Stomach (tissue), 9 donors: ENCODE data around the gene CTH. TPM values are rescaled to one million over a fixed set of nuclear protein-coding genes. Genes with fewer than 3 reads are reported as not detected.
A peak's percentile ranks its signal among the peaks of the same experiment; 100 is the strongest.

ENCODE experiments used
- DNase-seq, 2 donors: peaks; one replicate each; pipeline versions ENCODE4 v3.0.0 to v3.0.0-alpha.2; 2013 to 2019
- H3K27ac ChIP-seq, 5 donors: fragments of 200-600 bp in 4 of 5; sonication (generic) in 4 of 5; one replicate each; pipeline ENCODE4 v1.5.1; 2013 to 2019; ENCODE audit warnings: mild to moderate bottlenecking in 1 of 5, moderate library complexity in 1 of 5
- H3K27me3 ChIP-seq, 3 donors: fragments of 200-600 bp; sonication (generic); one replicate each; pipeline ENCODE4 v1.5.1; 2017 to 2019; ENCODE audit warnings: mixed run types in 1 of 3
- H3K36me3 ChIP-seq, 4 donors: fragments of 200-600 bp; sonication (generic); 1 replicate in 3 of 4; 2 replicates in 1 of 4; pipeline ENCODE4 v1.5.1; 2016 to 2019
- H3K4me1 ChIP-seq, 4 donors: fragments of 200-600 bp; sonication (generic); one replicate each; pipeline ENCODE4 v1.5.1; 2016 to 2019
- H3K4me3 ChIP-seq, 4 donors: fragments of 200-600 bp; sonication (generic) in 3 of 4; one replicate each; pipeline ENCODE4 v1.5.1; 2016 to 2019; ENCODE audit warnings: mild to moderate bottlenecking in 1 of 4
- H3K9me3 ChIP-seq, 4 donors: fragments of 200-600 bp; sonication (generic); one replicate each; pipeline ENCODE4 v1.5.1; 2016 to 2019
- EP300 ChIP-seq: sonication (generic); formaldehyde crosslinking; IDR thresholded peaks from one replicate; pipeline ENCODE4 v1.6.1; 2017; ENCODE audit warnings: antibody characterized with exemption
- WGBS, 5 donors: extraction: QIAGEN DNeasy Blood & Tissue Kit in 3 of 5; methylation state at CpG; one replicate each; pipeline versions ENCODE4 v1.1.5 to v1.1.7; 2013 to 2018; 5-methylcytosine and 5-hydroxymethylcytosine counted together
- intact Hi-C: fragments of 100-400 bp; cut with DNase I; formaldehyde crosslinking; loops from one replicate; pipeline ENCODE4 v1.15.1; 2023; ENCODE audit warnings: low total_unique reads
- polyA plus RNA-seq, 3 donors: library from polyadenylated mRNA; stranded (reverse); fragments of 200-250 nt; gene quantifications; one replicate each; pipeline ENCODE4 v1.2.3, GENCODE V29; 2013
- small RNA-seq, 4 donors: library from RNA; depleted of rRNA; stranded (forward); fragments of <200 nt; gene quantifications; one replicate each; pipeline ENCODE3, GENCODE V24; 2016
- total RNA-seq, 5 donors: library from RNA; depleted of rRNA; stranded (reverse); fragments of >200 nt; gene quantifications; one replicate each; pipeline versions ENCODE4 v1.1.0 to v1.2.3, GENCODE V29; 2014 to 2016
- TF ChIP-seq, protein P1 (sequence below), 7 experiments: fragments of 450-650 bp in 4 of 7; fragments of 200-600 bp in 3 of 7; sonication (generic) in 3 of 7; IDR thresholded peaks; one replicate each; pipeline ENCODE4 v1.5.1; 2016 to 2019; ENCODE audit warnings: antibody characterized with exemption in 7 of 7, control low read depth in 2 of 7, mild to moderate bottlenecking in 1 of 7
- donor health status: healthy with polysubstance abuse.
- donor health status: Bipolar disorder and iron deficiency.
- donor health status: healthy.

The CTH gene
- total and polyA plus RNA-seq, 8 donors: 0.89 to 16.9 (median 5.6) TPM

DNA sequence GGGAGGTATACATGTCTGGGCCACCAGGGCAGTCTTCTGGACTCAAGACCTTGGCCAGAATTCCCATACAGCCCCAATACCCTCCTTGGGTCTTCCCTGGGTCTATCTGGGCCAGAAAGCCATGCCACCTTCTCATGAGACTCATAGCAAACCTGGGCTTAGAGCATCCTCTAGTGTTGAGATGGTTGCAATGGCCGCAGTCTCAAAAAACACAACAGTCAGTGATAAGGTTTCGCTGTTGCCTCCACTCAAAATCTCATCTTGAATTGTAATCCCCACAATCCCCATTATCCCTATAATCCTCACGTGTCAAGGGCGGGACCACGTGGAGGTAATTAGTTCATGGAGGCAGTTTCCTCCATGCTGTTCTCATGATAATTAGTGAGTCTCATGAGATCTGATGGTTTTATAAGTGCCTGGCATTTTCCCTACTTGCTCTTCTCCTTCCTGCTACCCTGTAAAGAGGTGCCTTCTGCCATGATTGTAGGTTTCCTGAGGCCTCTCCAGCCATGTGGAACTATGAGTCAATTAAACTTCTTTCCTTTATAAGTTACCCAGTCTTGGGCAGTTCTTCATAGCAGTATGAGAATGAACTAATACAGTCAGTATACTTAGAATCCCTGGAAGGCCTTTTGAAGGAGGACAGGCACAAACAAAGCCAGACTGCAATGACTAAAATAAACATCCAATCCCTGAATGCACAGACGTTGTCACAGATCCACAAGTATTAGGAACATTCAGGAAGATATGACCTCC, 77.0 kb downstream of the CTH start:
- peak in 1 of 2 donors; percentile 68 for DNase-seq
- Histone ChIP-seq H3K27me3 (no peaks in the 10 kb centered on the region), H3K9me3 (no peaks in the 10 kb centered on the region), H3K4me3 (no peak overlapping the region), H3K4me1 (peaks cover 0 to 15% (median 11%) of the 10 kb centered on the region in 4 donors), H3K36me3 (no peaks in the 10 kb centered on the region), H3K27ac (no peak overlapping the region)
- intact Hi-C loops: no loop called here
- 39 to 53% (median 47%) methylated on average over 6 of the region's 6 CpGs for WGBS, 5 donors
- TF ChIP-seq, protein P1, sequence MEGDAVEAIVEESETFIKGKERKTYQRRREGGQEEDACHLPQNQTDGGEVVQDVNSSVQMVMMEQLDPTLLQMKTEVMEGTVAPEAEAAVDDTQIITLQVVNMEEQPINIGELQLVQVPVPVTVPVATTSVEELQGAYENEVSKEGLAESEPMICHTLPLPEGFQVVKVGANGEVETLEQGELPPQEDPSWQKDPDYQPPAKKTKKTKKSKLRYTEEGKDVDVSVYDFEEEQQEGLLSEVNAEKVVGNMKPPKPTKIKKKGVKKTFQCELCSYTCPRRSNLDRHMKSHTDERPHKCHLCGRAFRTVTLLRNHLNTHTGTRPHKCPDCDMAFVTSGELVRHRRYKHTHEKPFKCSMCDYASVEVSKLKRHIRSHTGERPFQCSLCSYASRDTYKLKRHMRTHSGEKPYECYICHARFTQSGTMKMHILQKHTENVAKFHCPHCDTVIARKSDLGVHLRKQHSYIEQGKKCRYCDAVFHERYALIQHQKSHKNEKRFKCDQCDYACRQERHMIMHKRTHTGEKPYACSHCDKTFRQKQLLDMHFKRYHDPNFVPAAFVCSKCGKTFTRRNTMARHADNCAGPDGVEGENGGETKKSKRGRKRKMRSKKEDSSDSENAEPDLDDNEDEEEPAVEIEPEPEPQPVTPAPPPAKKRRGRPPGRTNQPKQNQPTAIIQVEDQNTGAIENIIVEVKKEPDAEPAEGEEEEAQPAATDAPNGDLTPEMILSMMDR (IDR thresholded peaks at IDR 0.05): peak in 5 of 7 experiments; percentile 17 to 49 (median 37)
- no peak for TF ChIP-seq EP300

Small RNAs within 50 kb of the gene (small RNA-seq; reads per million reads assigned to genes)
- gene RF00017: 0 reads per million in 4 donors

Other genes with a start within 250 kb of the CTH start
- 10 to 100 TPM in 2 of 5 donors, 1 to 10 TPM in 3; 1.4 to 32.7 (median 4.9) TPM for gene LRRC40, start 205.7 kb upstream of the CTH start, total RNA-seq
- gene LRRC40, start 205.7 kb upstream of the CTH start, polyA plus RNA-seq: 1 to 10 TPM; 5.9 to 7.5 (median 6.0) TPM
- gene SRSF11, start 189.9 kb upstream of the CTH start, total RNA-seq: 100 to 1,000 TPM in 4 of 5 donors, 10 to 100 TPM in 1; 73.3 to 422 (median 281) TPM
- 100 to 1,000 TPM in 2 of 3 donors, 10 to 100 TPM in 1; 42.8 to 436 (median 135) TPM for gene SRSF11, start 189.9 kb upstream of the CTH start, polyA plus RNA-seq
- gene ANKRD13C, start 56.5 kb upstream of the CTH start, total RNA-seq: 100 to 1,000 TPM in 1 of 5 donors, 10 to 100 TPM in 4; 12.9 to 135 (median 19.1) TPM
- 10 to 100 TPM in 1 of 3 donors, 1 to 10 TPM in 2; 6.8 to 12.7 (median 9.3) TPM for gene ANKRD13C, start 56.5 kb upstream of the CTH start, polyA plus RNA-seq